WTC11 (cell line): ENCODE measurements around the gene STK32B. TPM values are rescaled to one million over a fixed set of nuclear protein-coding genes. Genes with fewer than 3 reads are reported as not detected.

Source experiments
- ATAC-seq: fragments of 200-7000 bp; cut with Tn5 transposase; 2 replicates; pipeline ENCODE4 v1.10.0; 2021; ENCODE audit warnings: mild to moderate bottlenecking, moderate library complexity
- CTCF ChIA-PET: fragments of 300-600 bp; sonication (Branson Sonifier 250); formaldehyde crosslinking; loops from one replicate; lab custom pipeline; 2021; ENCODE audit warnings: antibody characterized with exemption; lab: Charles Lee
- POLR2A ChIA-PET: fragments of 350-600 bp; sonication (Branson Sonifier 250); formaldehyde crosslinking; loops from one replicate; lab custom pipeline; 2021; ENCODE audit warnings: antibody characterized with exemption; lab: Charles Lee
- DNase-seq: peaks from one replicate; pipeline ENCODE4 v3.0.0; 2021; ENCODE audit warnings: low spot score
- H3K27ac Mint-ChIP-seq: 2 replicates; pipeline ENCODE4 v1.8.0; 2021; ENCODE audit warnings: mixed read lengths
- H3K27me3 Mint-ChIP-seq: 2 replicates; pipeline ENCODE4 v1.8.0; 2021; ENCODE audit warnings: low read depth, mild to moderate bottlenecking, moderate library complexity, mixed read lengths
- H3K36me3 Mint-ChIP-seq: 2 replicates; pipeline ENCODE4 v1.8.0; 2021; ENCODE audit warnings: mixed read lengths
- H3K4me1 Mint-ChIP-seq: 2 replicates; pipeline ENCODE4 v1.8.0; 2022; ENCODE audit warnings: mixed read lengths
- H3K4me3 Mint-ChIP-seq: 2 replicates; pipeline ENCODE4 v1.8.0; 2021; ENCODE audit warnings: mild to moderate bottlenecking, moderate library complexity, mixed read lengths
- H3K9me3 Mint-ChIP-seq: 2 replicates; pipeline ENCODE4 v1.8.0; 2021; ENCODE audit warnings: mixed read lengths
- ATF1 ChIP-seq: sonication (generic); formaldehyde crosslinking; IDR thresholded peaks from 2 replicates; pipeline ENCODE4 v1.8.1; 2023; ENCODE audit warnings: mild to moderate bottlenecking, moderate library complexity, missing genetic modification reagents
- CREB1 ChIP-seq: sonication (generic); formaldehyde crosslinking; IDR thresholded peaks from 2 replicates; pipeline ENCODE4 v1.8.0; 2023; ENCODE audit warnings: mild to moderate bottlenecking, missing genetic modification reagents
- ELF4 ChIP-seq: sonication (generic); formaldehyde crosslinking; IDR thresholded peaks from 2 replicates; pipeline ENCODE4 v1.8.1; 2022; ENCODE audit warnings: low read depth, mild to moderate bottlenecking, moderate library complexity, missing genetic modification reagents
- ESRRA ChIP-seq: sonication (generic); formaldehyde crosslinking; IDR thresholded peaks from 2 replicates; pipeline ENCODE4 v1.8.1; 2022; ENCODE audit warnings: mild to moderate bottlenecking, missing genetic modification reagents, borderline replicate concordance
- GRHL2 ChIP-seq: fragments of 250-450 bp; sonication (Bioruptor Pico); IDR thresholded peaks from 2 replicates; pipeline ENCODE4 v1.8.0; 2022; ENCODE audit warnings: mild to moderate bottlenecking, moderate library complexity; ENCODE audit not compliant: insufficient replicate concordance, severe bottlenecking
- GTF2I ChIP-seq: fragments of 250-450 bp; sonication (Bioruptor Pico); conservative IDR thresholded peaks from 2 replicates; pipeline ENCODE4 v1.4.0; 2021; ENCODE audit warnings: mild to moderate bottlenecking
- HMGA2 ChIP-seq: fragments of 250-450 bp; sonication (Bioruptor Pico); IDR thresholded peaks from 2 replicates; pipeline ENCODE4 v1.4.0; 2021; ENCODE audit warnings: mild to moderate bottlenecking, moderate library complexity
- IRF1 ChIP-seq: sonication (generic); formaldehyde crosslinking; IDR thresholded peaks from 2 replicates; pipeline ENCODE4 v1.8.0; 2023; ENCODE audit warnings: missing genetic modification reagents
- PRRX2 ChIP-seq: fragments of 250-450 bp; sonication (Bioruptor Pico); IDR thresholded peaks from 2 replicates; pipeline ENCODE4 v1.8.0; 2021; ENCODE audit warnings: mild to moderate bottlenecking
- TEAD1 ChIP-seq: sonication (generic); formaldehyde crosslinking; IDR thresholded peaks from 2 replicates; pipeline ENCODE4 v1.8.0; 2022; ENCODE audit warnings: mild to moderate bottlenecking, missing genetic modification reagents
- TEAD4 ChIP-seq: sonication (generic); formaldehyde crosslinking; IDR thresholded peaks from 2 replicates; pipeline ENCODE4 v1.8.0; 2022; ENCODE audit warnings: mild to moderate bottlenecking, missing genetic modification reagents
- ZMAT4 ChIP-seq: fragments of 250-450 bp; sonication (Bioruptor Pico); IDR thresholded peaks from 2 replicates; pipeline ENCODE4 v1.9.0; 2021; ENCODE audit warnings: mild to moderate bottlenecking
- ZNF219 ChIP-seq: sonication (generic); formaldehyde crosslinking; IDR thresholded peaks from 2 replicates; pipeline ENCODE4 v1.8.0; 2023; ENCODE audit warnings: missing genetic modification reagents, mild to moderate bottlenecking, borderline replicate concordance
- ZNF263 ChIP-seq: sonication (generic); formaldehyde crosslinking; IDR thresholded peaks from 2 replicates; pipeline ENCODE4 v1.8.1; 2022; ENCODE audit warnings: low read depth, mild to moderate bottlenecking, moderate library complexity, missing genetic modification reagents
- ZNF317 ChIP-seq: sonication (generic); formaldehyde crosslinking; IDR thresholded peaks from 2 replicates; pipeline ENCODE4 v1.8.1; 2023; ENCODE audit warnings: low read depth, mild to moderate bottlenecking, moderate library complexity, missing genetic modification reagents, borderline replicate concordance
- ZNF671 ChIP-seq: fragments of 250-450 bp; sonication (Bioruptor Pico); IDR thresholded peaks from 2 replicates; pipeline ENCODE4 v1.8.0; 2021; ENCODE audit warnings: mild to moderate bottlenecking
- total RNA-seq: library from RNA; stranded (reverse); gene quantifications from 3 replicates; pipeline ENCODE4 v1.2.3, GENCODE V29; 2021
- TF ChIP-seq, protein P1 (sequence below): sonication (generic); formaldehyde crosslinking; IDR thresholded peaks from 2 replicates; pipeline ENCODE4 v1.8.1; 2022; ENCODE audit warnings: missing genetic modification reagents, borderline replicate concordance
- TF ChIP-seq, protein P2 (sequence below): sonication (generic); formaldehyde crosslinking; IDR thresholded peaks from 2 replicates; pipeline ENCODE4 v1.8.1; 2022; ENCODE audit warnings: mild to moderate bottlenecking, missing genetic modification reagents, moderate library complexity, borderline replicate concordance
- TF ChIP-seq, protein P3 (sequence below): sonication (generic); formaldehyde crosslinking; IDR thresholded peaks from 2 replicates; pipeline ENCODE4 v1.8.0; 2022; ENCODE audit warnings: mild to moderate bottlenecking, missing genetic modification reagents
- TF ChIP-seq, protein P4 (sequence below): sonication (generic); formaldehyde crosslinking; IDR thresholded peaks from 2 replicates; pipeline ENCODE4 v1.8.0; 2022; ENCODE audit warnings: mild to moderate bottlenecking, missing genetic modification reagents
- TF ChIP-seq, protein P5 (sequence below): sonication (generic); formaldehyde crosslinking; IDR thresholded peaks from 2 replicates; pipeline ENCODE4 v1.8.0; 2022; ENCODE audit warnings: mild to moderate bottlenecking, missing genetic modification reagents
- TF ChIP-seq, protein P6 (sequence below): sonication (generic); formaldehyde crosslinking; IDR thresholded peaks from 2 replicates; pipeline ENCODE4 v1.8.1; 2023; ENCODE audit warnings: mild to moderate bottlenecking, missing genetic modification reagents
- TF ChIP-seq, protein P7 (sequence below): sonication (generic); formaldehyde crosslinking; conservative IDR thresholded peaks from 2 replicates; pipeline ENCODE4 v1.8.1; 2022; ENCODE audit warnings: mild to moderate bottlenecking, missing genetic modification reagents
- TF ChIP-seq, protein P8 (sequence below): sonication (generic); formaldehyde crosslinking; IDR thresholded peaks from 2 replicates; pipeline ENCODE4 v1.8.1; 2023; ENCODE audit warnings: mild to moderate bottlenecking, moderate library complexity, missing genetic modification reagents

Gene STK32B
- total RNA-seq, 1 experiment from 2014 or later = 1.9 TPM

- no peak for TF ChIP-seq GRHL2 (CRISPR knock-in tag)
- TF ChIP-seq, protein P1, sequence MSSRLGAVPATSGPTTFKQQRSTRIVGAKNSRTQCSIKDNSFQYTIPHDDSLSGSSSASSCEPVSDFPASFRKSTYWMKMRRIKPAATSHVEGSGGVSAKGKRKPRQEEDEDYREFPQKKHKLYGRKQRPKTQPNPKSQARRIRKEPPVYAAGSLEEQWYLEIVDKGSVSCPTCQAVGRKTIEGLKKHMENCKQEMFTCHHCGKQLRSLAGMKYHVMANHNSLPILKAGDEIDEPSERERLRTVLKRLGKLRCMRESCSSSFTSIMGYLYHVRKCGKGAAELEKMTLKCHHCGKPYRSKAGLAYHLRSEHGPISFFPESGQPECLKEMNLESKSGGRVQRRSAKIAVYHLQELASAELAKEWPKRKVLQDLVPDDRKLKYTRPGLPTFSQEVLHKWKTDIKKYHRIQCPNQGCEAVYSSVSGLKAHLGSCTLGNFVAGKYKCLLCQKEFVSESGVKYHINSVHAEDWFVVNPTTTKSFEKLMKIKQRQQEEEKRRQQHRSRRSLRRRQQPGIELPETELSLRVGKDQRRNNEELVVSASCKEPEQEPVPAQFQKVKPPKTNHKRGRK (CRISPR knock-in tag) = no peak
- no peak for TF ChIP-seq ZNF317
- no peak for TF ChIP-seq ZMAT4 (CRISPR knock-in tag)
- TF ChIP-seq PRRX2 (CRISPR knock-in tag) = no peak
- TF ChIP-seq ZNF263 (CRISPR knock-in tag) = no peak
- no peak for TF ChIP-seq IRF1 (CRISPR knock-in tag)
- TF ChIP-seq, protein P2, sequence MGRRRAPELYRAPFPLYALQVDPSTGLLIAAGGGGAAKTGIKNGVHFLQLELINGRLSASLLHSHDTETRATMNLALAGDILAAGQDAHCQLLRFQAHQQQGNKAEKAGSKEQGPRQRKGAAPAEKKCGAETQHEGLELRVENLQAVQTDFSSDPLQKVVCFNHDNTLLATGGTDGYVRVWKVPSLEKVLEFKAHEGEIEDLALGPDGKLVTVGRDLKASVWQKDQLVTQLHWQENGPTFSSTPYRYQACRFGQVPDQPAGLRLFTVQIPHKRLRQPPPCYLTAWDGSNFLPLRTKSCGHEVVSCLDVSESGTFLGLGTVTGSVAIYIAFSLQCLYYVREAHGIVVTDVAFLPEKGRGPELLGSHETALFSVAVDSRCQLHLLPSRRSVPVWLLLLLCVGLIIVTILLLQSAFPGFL = no peak
- TF ChIP-seq, protein P3, sequence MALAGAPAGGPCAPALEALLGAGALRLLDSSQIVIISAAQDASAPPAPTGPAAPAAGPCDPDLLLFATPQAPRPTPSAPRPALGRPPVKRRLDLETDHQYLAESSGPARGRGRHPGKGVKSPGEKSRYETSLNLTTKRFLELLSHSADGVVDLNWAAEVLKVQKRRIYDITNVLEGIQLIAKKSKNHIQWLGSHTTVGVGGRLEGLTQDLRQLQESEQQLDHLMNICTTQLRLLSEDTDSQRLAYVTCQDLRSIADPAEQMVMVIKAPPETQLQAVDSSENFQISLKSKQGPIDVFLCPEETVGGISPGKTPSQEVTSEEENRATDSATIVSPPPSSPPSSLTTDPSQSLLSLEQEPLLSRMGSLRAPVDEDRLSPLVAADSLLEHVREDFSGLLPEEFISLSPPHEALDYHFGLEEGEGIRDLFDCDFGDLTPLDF = no peak
- TF ChIP-seq, protein P4, sequence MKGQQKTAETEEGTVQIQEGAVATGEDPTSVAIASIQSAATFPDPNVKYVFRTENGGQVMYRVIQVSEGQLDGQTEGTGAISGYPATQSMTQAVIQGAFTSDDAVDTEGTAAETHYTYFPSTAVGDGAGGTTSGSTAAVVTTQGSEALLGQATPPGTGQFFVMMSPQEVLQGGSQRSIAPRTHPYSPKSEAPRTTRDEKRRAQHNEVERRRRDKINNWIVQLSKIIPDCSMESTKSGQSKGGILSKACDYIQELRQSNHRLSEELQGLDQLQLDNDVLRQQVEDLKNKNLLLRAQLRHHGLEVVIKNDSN (CRISPR knock-in tag) = no peak
- TF ChIP-seq TEAD4 = no peak
- no peak for TF ChIP-seq ZNF671 (CRISPR knock-in tag)
- Mint-ChIP-seq H3K9me3 (peaks cover 16% of the 10 kb centered on the region), H3K36me3 (no peaks in the 10 kb centered on the region), H3K4me3 (no peak overlapping the region), H3K27ac (no peak overlapping the region), H3K4me1 (peaks cover 6% of the 10 kb centered on the region), H3K27me3 (peaks cover 24% of the 10 kb centered on the region)
- POLR2A ChIA-PET = no interaction called here
- CTCF ChIA-PET = interaction anchor here (0.9 to 1.2 kb wide), 3 partner anchors 10 to 33 kb away, joined by 3 to 5 read pairs (median 3); partner anchors contain the start of gene STK32B
- ATAC-seq (no peak), DNase-seq (no peak)
Observed at GRCh38 chr4:5027346-5027745, 23.9 kb upstream of the STK32B start.

GRCh38 chr4:5028480-5028879, 22.8 kb upstream of the STK32B start:
- no peak for DNase-seq
- peaks cover 9% of the 10 kb centered on the region for H3K4me1 Mint-ChIP-seq
- ChIA-PET POLR2A (no interaction called here), CTCF (interaction anchor here (0.9 to 1.1 kb wide), 2 partner anchors 23 to 34 kb away, joined by 3 read pairs; partner anchors contain the start of gene STK32B)
- peaks cover 9% of the 10 kb centered on the region for H3K9me3 Mint-ChIP-seq
- ATAC-seq = no peak
- no peak overlapping the region for H3K4me3 Mint-ChIP-seq
- H3K27ac Mint-ChIP-seq = no peak overlapping the region
- H3K27me3 Mint-ChIP-seq = peaks cover 26% of the 10 kb centered on the region
- H3K36me3 Mint-ChIP-seq = no peaks in the 10 kb centered on the region
- TF ChIP-seq ESRRA (CRISPR knock-in tag) (no peak), ATF1 (CRISPR knock-in tag) (no peak), TEAD1 (no peak), GTF2I (CRISPR knock-in tag) (no peak), HMGA2 (no peak), TEAD4 (no peak), ZNF219 (CRISPR knock-in tag) (no peak), CREB1 (CRISPR knock-in tag) (no peak), ELF4 (CRISPR knock-in tag) (no peak)
- TF ChIP-seq, protein P5, sequence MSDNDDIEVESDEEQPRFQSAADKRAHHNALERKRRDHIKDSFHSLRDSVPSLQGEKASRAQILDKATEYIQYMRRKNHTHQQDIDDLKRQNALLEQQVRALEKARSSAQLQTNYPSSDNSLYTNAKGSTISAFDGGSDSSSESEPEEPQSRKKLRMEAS = no peak
- TF ChIP-seq, protein P6, sequence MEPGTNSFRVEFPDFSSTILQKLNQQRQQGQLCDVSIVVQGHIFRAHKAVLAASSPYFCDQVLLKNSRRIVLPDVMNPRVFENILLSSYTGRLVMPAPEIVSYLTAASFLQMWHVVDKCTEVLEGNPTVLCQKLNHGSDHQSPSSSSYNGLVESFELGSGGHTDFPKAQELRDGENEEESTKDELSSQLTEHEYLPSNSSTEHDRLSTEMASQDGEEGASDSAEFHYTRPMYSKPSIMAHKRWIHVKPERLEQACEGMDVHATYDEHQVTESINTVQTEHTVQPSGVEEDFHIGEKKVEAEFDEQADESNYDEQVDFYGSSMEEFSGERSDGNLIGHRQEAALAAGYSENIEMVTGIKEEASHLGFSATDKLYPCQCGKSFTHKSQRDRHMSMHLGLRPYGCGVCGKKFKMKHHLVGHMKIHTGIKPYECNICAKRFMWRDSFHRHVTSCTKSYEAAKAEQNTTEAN (CRISPR knock-in tag) = no peak
- TF ChIP-seq, protein P7, sequence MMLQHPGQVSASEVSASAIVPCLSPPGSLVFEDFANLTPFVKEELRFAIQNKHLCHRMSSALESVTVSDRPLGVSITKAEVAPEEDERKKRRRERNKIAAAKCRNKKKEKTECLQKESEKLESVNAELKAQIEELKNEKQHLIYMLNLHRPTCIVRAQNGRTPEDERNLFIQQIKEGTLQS = no peak
- TF ChIP-seq, protein P8, sequence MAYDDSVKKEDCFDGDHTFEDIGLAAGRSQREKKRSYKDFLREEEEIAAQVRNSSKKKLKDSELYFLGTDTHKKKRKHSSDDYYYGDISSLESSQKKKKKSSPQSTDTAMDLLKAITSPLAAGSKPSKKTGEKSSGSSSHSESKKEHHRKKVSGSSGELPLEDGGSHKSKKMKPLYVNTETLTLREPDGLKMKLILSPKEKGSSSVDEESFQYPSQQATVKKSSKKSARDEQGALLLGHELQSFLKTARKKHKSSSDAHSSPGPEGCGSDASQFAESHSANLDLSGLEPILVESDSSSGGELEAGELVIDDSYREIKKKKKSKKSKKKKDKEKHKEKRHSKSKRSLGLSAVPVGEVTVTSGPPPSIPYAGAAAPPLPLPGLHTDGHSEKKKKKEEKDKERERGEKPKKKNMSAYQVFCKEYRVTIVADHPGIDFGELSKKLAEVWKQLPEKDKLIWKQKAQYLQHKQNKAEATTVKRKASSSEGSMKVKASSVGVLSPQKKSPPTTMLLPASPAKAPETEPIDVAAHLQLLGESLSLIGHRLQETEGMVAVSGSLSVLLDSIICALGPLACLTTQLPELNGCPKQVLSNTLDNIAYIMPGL = no peak
- TF ChIP-seq, protein P3 = no peak
